Measurements from ENCODE around the gene DPP4. TPM values are rescaled to one million over a fixed set of nuclear protein-coding genes. Genes with fewer than 3 reads are reported as not detected.
A peak's percentile ranks its signal among the peaks of the same experiment; 100 is the strongest.
"Not testable (repeated sequence)": the region's sequence is repeated elsewhere in the genome, so short reads cannot be mapped to it uniquely, and the experiment has no call there.

Gene DPP4
- total RNA-seq, 1 donor = 130 TPM

DNA sequence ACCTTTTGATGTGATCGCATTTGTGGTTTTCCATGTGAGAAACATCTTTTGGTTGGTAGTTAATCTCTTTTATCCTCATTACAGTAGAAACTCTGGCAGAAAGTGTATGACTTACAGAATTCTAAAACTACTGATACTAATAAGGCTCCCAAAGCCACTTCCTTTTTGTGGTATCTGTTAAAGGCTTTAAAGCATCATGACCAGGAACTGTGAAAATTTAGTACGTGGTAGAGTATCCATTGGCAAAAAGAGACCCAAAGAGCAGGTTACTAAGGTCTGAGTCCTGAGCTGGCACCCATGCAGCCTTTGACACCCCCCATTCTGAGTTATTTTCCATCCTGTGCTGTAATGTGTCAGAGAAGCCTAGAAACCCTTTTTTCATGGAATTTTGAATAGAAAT, 94.5 kb downstream of the DPP4 start:
- DNase-seq (ENCODE audit: low read depth) = no peak
- no peak for TF ChIP-seq CTCF (IDR thresholded peaks at IDR 0.05; ENCODE audit: insufficient read depth, low read depth, low read length)
- H3K4me3 ChIP-seq (ENCODE audit: low read depth, low read length) = no peak overlapping the region

DNA sequence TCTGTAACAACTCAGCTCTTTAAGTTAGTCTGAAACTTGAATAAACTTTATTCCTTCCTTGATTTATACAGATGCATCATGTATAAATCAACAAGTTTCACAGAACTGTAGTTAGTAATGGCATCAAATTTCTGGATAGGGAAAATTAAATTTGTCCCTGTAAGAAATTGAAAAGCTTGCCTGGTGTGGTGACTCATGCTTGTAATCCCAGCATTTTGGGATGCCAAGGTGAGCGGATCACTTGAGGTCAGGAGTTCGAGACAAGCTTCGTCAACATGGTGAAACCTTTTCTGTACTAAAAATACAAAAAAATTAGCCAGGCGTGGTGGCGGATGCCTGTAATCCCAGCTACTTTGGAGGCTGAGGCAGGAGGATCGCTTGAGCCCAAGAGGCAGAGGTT, 96.1 kb downstream of the DPP4 start:
- not testable (repeated sequence) for DNase-seq (ENCODE audit: low read depth); H3K4me3 ChIP-seq (ENCODE audit: low read depth, low read length)

- no peak for TF ChIP-seq CTCF (IDR thresholded peaks at IDR 0.05; ENCODE audit: insufficient read depth, low read depth, low read length)
- H3K4me3 ChIP-seq (ENCODE audit: low read depth, low read length) = no peak overlapping the region
- no peak for DNase-seq (ENCODE audit: low read depth)
Observed at GRCh38 chr2:161976917-161977316, 97.1 kb downstream of the DPP4 start.

DNA sequence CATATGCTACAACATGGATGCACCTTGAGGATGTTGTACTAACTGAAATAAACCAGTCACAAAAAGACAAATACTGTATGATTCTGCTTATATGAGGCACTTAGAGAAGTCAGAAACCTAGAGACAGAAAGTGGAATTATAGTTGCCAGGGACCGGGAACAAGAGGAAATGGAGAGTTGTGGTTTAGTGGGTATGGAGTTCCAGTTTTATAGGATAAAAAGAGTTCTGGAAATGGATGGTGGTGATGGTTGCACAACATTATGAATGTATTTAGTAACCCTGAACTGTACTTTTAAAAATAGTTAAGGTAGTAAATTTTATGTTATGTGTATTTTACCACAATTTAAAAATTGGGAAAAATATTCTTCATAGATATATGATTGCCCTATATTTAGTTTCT, 97.7 kb downstream of the DPP4 start:
- H3K4me3 ChIP-seq (ENCODE audit: low read depth, low read length) = no peak overlapping the region
- no peak for TF ChIP-seq CTCF (IDR thresholded peaks at IDR 0.05; ENCODE audit: insufficient read depth, low read depth, low read length)
- peak; percentile 72 for DNase-seq (ENCODE audit: low read depth)

GRCh38 chr2:161975813-161976160, 98.2 kb downstream of the DPP4 start:
- no peak overlapping the region for H3K4me3 ChIP-seq (ENCODE audit: low read depth, low read length)
- DNase-seq (ENCODE audit: low read depth) = no peak
- no peak for TF ChIP-seq CTCF (IDR thresholded peaks at IDR 0.05; ENCODE audit: insufficient read depth, low read depth, low read length)

- no peak for TF ChIP-seq CTCF (IDR thresholded peaks at IDR 0.05; ENCODE audit: insufficient read depth, low read depth, low read length)
- DNase-seq (ENCODE audit: low read depth) = no peak
- H3K4me3 ChIP-seq (ENCODE audit: low read depth, low read length) = no peak overlapping the region
Observed at GRCh38 chr2:161975062-161975812, 98.8 kb downstream of the DPP4 start.

- no peak overlapping the region for H3K4me3 ChIP-seq (ENCODE audit: low read depth, low read length)
- no peak for TF ChIP-seq CTCF (IDR thresholded peaks at IDR 0.05; ENCODE audit: insufficient read depth, low read depth, low read length)
- DNase-seq (ENCODE audit: low read depth) = no peak
Observed at GRCh38 chr2:161974461-161974860, 99.6 kb downstream of the DPP4 start.

All from fibroblast of villous mesenchyme (primary cell).